Central memory CD4-positive, alpha-beta T cell (primary cell): Measurements from ENCODE around the gene JCHAIN.
"Not testable (repeated sequence)": the region's sequence is repeated elsewhere in the genome, so short reads cannot be mapped to it uniquely, and the experiment has no call there.

Source experiments
- DNase-seq: peaks from one replicate; pipeline ENCODE4 v3.0.0; 2022
- total RNA-seq, 3 experiments: gene quantifications; one replicate each; lab custom pipeline; 2026; lab: John Stamatoyannopoulos, UW

The JCHAIN gene
- 0 to 0.19 (median 0.16) reads per million in 3 experiments for total RNA-seq

DNA sequence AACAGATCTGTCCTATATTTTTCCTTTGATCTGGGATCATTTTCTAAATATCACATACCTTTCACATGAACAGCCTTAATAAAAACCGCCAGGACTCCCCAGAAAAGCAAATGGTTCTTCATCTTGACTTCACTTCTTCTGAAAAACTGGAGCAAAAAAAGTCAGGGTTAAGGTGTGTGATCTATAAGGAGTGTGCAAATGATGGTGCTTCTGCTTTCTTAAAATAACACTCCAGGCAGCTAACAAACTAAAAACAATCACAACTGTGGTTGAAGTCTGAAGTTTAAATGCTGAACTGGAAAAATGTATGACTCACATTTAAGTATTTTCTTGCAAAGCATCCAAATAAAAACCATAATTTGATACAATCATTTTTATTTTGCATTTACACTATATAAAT is at the start of gene JCHAIN:
TSS of gene JCHAIN (minus strand) at position 140 of the 400 bp plus-strand sequence. CDS start at position 122, 18 bp downstream.
- no peak for DNase-seq

DNA sequence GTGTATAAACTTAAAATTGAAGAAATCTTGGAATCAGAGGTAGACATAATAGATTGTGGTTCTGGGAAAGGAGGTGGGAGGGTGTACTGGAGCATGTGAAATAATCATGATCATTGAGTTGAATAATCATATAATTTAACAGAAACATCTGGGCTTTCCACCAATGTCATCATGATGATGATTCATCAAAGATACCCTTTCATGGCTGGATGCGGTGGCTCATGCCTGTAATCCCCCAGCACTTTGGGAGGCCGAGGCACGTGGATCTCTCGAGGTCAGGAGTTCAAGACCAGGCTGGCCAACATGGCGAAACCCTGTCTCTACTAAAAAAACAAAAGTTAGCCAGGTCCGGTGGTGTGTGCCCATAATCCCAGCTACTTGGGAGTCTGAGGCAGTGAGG is 48.8 kb upstream of the JCHAIN start:
- DNase-seq: no peak

DNA sequence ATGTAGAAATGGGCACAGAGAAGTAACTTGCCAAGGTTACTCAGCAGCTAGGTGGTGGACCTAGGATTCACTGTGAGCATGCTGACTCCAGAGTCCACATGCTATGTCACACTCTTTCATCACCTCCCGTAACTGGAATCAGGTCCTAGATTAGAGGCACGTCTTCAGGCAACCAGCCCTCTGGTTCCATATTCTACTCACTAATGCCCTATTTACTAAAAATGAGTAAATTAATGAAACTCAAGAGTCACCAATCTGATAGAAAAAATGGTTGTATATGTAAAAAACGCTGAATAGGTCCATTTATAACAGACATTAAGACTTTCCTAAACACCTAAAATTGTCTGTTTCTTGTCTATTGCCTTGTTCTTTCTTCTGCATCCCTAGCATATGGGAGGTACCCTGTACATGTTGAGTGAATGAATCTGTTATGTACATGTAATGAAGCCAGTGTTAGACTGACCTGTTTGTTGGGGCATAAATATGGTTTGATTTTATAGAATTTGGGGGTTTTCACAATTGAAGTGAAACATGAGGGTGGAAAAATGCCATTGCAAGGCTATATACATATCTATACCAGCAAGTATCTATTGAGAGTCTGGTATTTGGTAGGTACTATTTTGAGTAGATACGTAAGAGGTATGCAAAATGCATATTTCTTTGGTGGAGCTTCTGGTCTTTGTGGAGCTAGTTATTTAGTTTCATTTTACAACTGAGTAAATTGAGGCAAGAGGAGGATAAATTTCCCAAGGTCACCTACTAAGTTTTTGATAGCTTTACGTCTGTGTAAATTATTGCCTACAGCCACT is 48.0 kb upstream of the JCHAIN start:
- no peak for DNase-seq

DNA sequence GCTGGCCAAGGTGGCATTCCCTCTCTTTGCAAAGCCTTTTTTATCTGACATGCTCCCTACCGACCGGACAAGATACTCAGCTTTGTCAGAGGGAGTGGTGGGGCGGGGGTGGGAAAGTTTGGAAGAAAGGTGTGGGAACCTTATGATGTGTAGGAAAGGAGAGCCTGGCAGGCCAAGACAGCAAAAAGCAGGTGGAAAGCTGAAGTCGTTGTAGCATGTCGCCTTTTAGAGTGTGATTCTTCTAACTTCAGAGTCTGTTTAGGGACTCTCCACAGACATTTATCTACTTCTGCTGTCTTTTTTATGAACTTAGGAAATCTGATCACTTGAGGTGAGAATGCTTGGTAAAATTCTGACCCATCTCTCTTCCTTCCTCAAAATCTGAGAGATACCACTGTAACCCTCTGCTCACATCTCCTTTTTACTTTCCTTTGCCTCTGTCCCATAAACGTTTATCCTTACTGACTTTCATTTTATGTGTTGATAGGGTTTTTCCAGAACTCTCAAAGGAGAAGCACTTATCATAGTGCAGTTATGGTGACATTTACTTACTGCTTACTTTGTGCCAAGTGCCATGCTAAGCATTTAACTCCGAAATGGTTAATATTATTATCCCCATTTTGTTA is 47.3 kb upstream of the JCHAIN start:
- no peak for DNase-seq

DNA sequence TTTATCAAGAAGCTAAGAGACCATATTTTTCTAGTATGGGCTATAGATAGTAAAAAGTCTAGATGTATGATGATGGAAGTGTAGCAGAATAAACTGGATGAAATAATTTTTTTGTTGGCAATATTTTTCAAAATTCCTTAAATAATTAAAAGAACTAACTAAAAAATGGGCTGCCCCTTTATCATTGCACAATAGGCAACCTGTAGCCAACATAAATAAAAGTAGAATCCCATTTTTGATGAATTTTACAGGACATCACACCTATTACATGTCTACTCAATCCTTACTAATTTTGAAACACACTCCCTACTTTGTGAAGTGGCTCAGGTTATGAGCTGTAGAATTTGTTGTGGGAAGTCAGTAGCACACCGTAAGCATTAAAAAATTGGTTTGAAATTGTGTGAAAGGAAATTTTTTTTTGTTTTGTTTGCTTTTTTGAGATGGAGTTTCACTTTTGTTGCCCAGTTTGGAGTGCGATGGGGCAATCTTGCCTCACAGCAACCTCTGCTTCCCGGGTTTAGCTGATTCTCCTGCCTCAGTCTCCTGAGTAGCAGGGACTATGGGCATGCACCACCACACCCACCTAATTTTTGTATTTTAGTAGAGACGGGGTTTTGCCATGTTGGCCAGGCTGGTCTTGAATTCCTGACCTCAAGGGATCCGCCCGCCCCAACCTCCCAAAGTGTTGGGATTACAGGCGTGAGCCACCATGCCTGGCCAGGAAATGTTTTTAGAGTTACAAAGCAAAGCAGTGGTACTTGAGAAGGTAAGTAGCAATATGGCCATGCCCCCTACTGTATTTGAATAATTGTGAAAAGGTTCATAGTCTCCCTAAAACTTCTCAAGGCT is 46.5 kb upstream of the JCHAIN start:
- DNase-seq: no peak

DNA sequence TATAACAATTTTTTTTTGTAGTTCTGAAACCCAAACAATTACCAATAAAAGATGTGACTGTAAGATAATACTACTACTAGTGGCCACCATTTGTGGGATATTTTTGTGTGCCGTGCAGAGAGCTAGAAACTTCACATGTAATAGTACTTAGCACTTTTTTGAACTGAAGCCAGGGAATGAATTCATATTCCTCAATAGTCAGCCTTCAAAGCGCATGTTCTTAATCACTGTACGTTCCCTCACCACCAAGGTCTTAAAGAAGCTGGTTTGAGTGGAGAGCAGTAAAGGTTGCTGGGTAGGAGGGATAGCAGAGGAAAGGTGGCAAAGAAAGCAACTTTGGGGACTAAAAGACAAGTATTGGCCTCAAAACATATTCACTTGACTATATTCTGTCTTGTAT is 45.8 kb upstream of the JCHAIN start:
- no peak for DNase-seq

DNA sequence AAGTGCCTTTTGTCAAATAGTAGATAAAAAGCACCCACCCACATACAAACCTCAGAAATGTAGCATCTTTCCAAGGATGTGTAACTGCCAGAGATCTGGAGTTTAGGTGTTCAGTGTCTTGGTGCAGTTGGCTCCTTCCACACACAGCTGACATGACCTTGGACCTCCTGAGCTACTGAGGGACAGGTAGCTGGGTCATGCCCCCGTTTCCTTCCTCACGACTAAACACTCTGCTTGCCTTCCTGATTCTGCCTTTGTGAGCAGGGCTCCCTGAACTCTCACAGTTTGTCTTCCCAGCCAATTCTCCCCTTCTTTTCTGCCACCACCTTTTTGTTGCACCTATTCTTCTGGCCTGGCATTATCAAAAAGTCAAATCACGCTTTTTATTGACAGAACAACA is 45.3 kb upstream of the JCHAIN start:
- no peak for DNase-seq

DNA sequence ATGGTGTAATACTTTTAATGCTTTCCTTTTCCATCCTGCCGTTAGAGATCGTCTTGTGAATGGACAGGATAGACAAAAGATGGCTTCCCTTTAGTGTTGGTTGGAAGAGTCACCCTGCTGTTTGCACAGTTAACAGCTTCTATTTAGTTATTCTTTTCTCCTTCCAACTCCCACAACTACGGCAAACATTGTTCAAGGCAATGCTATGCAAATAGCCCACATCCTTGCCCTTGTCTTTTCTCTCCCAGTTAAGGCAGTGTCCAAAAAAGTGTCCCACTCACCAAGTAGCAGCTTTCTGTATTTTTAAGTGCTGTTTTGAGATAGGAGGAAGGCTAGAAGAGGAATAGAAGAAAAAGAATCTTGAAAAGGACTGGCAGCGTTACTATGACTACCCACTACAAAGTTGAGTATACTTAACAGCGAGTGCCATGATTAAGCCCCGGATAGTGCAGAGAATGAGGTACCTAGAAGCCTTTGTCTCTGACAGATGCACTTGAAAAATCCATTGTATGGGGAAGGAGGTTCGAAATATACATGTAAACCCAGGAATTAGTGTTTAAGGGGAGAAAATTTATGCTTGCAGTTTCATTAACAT is 43.4 kb upstream of the JCHAIN start:
- DNase-seq: no peak

DNA sequence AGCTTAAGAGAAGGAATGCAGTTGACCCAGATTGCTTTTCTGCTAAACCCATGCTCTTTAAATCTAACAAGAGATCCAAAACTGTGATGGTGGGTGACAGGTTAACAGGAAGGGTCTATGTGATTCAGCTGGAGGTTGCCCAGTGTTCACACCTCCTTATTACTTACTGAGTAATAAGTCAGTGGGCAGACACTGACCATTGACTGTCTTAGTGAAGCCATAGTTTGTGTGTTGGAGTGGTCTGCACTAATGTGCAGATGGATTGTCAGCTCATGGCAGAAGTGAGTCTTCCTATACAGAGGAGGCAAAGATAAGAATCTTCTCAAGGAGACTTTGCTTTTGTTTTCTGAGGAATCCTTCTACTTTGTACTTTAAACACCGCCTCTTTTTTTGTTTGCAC is 40.2 kb upstream of the JCHAIN start:
- no peak for DNase-seq

DNA sequence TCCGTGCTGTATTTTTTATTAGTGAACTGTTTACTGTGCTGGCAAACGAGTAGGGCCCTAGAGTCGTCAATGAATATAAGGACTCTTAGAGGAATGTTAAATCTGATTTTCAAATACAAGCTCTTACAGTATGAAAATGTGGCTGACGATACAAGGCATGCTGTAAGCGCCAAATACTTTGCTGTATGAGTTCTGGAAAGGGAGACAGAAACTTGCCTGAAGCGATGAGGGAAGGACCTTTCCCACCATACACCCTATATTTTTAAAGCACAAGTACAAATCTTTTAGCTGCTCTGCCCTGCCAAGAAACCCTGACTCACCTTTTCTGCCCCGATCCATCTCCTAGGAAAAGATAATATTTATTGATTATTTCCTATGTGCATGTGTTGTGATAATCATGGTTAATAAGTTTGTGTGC is 39.7 kb upstream of the JCHAIN start:
- no peak for DNase-seq

DNA sequence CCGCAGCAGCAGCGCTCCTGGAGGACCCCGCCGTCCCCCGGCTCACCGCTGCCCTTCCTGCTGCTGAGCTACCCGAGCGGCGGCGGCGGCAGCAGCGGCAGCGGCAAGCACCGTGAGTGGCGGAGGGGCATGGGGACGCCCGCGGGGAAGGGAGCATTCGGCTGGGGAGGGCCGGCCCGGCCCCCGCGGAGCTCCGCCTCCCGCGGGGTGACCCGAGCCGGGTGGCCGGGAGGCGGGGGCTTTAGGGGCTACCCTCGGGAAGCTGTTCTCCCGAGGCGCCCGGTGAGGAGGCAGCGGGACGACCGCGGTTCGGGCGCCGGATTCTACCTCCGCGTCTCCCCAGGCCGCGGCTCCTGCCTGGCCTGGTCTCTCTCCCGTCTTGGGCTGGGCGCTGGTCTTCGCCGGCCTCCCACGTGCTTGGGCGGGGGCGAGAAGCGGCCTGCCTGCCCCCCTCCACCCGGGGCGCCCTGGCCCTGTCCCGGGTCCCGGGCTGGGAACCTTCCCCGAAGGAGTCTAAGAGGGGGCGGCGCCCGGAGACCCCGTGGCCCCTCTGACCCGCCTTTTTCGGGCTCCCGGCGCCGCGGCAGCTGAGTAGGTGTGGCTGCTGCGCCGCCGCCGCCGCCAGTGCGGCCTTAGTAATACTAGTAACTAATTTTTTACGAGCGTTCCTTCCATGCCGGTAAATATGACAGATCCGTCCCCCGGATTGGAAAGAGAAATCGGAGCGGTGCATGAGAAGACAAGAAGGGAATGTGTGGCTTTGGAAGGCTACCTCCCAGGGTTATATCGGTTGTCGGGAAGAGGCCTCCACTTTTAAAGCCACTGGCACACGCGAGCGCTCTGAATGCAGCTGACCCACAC is 39.1 kb upstream of the JCHAIN start:
- DNase-seq: peak; percentile 72

DNA sequence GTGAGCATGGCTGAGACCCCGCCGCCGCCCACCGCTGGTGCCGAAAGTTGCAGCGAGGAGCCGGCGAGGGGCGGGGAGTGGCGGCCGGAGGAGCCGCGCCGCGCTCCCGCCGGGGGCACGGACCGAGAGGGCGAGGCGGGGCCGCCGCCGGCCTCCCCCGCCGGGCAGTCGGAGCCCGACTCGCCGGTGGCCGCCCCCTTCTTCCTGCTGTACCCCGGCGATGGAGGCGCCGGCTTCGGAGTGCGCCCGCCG is 38.5 kb upstream of the JCHAIN start:
- DNase-seq: no peak

DNA sequence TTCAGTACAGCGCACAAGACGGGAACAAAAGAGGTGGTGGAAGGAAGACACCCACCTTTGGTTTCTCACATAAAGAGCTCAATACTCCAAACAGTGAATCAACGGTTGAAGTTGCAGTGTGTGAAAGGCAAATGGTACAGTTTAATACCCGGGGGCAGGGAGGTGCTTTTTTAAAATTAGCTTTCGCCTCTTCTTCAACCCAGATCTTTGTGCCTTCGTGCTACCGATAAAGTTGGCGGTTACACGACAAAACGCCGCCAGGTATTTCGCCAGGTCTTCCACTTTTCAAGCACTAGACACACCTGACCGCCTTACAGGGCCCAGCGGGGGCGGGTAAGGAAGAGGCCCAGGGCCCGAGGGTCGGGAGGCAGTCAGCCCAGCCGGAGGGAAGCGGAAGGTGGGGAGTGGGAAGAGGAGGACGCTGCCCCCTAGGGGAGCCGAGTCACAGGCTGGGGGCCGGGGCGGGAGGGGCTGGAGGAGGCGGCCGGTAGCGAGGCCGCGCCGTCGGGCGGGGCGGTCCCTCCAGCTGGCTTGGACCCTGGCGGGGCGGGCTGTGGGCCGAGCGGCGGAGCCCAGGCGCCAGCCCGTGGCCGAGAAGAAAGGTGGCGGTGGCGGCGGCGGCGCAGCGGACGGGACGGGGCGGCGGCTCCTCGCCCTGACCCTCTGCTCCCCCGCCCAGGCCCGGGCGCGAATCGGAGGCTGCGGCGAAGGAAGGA is 38.1 kb upstream of the JCHAIN start:
- DNase-seq: peak; percentile 53

DNA sequence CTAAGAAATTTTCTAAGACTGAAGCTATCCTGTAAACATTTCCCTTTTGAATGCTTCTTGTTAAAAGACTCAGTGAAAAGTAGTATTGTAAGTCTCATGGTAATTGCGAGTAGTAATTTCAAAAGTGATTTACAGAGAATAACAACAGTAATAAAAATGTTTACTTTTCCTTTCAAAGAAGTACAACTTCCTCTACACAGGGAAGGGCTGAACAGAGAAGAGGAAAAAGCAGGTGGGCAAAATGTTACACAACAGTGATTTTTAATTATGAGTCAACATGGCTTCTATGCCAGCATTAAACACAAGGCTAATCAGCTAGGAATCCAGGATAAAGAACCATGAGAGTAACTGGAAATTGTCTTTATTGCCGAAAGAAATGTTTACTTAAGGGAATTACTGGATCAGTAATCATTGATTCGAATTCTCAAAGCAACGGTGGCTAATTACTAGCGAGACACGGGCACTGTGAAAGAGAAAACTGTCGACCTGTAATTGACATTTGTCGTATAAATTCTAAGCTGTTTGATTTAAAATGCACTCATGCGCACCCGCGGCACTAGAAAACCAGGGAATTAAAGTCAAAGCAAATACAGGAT is 37.4 kb upstream of the JCHAIN start:
- DNase-seq: peak; percentile 17

DNA sequence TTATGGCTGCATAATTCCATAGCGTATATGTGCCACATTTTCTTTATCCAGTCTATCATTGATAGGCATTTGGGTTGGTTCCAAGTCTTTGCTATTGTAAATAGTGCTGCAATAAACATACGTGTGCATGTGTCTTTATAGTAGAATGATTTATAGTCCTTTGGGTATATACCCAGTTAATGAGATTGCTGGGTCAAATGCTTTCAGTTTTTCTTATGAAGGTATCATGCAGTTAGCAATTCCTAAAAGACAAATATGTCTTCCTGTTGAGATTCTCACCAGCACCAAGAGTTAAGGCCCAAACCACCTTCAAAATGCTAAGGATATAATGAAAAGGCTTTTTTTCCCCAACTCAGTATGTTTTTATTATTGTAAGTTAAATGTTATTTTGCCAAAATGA is 36.3 kb upstream of the JCHAIN start:
- not testable (repeated sequence) for DNase-seq

DNA sequence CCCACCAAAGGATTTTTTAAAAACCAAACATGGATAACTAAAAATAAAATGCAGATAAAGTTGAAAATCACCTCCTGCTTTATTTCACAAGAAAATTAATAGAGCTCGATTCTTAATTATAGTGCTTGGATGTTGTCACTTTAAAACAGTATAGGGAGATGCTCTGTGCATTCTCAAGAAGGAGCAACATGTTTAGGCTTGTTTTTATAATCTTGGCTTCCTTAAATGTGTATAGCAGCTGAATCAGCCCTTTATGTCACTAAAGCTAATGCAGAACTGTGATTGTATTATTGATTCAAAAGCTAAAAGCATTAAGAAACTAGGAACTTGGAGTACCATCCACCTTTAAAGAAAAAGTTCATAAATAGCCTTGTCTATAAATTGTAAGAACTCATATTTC is 35.0 kb upstream of the JCHAIN start:
- no peak for DNase-seq

DNA sequence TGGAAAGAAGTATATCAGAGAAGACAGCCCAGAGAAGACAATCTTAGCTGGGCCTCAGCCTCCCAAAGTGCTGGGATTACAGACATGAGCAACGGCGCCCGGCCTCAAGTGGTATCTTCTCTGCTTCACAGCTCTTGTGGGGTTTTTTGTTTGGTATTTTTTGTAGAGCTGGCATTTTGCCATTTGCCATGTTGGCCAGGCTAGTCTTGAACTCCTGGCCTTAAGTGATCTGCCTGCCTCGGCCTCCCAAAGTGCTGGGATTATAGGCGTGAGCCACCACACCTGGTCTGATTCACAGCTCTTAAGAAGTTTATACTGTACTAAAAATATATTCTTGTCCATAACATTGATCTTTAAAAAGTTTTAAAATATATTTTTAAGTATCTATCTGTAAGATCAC is 34.4 kb upstream of the JCHAIN start:
- DNase-seq: no peak

DNA sequence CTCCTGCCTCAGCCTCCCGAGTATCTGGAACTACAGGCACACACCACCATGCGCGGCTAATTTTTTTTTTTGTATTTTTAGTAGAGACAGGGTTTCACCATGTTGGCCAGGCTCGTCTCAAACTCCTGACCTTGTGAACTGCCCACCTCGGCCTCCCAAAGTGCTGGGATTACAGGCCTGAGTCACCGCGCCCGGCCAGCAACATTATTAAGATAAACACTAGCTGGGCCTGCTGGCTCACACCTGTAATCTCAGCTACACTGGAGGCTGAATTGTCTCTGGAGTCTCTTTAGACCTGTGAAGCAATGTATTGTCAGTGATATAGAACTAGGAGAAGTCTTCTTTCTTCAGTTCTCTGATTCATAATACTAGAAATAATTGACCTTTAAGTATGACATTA is 32.1 kb upstream of the JCHAIN start:
- DNase-seq: not testable (repeated sequence)

DNA sequence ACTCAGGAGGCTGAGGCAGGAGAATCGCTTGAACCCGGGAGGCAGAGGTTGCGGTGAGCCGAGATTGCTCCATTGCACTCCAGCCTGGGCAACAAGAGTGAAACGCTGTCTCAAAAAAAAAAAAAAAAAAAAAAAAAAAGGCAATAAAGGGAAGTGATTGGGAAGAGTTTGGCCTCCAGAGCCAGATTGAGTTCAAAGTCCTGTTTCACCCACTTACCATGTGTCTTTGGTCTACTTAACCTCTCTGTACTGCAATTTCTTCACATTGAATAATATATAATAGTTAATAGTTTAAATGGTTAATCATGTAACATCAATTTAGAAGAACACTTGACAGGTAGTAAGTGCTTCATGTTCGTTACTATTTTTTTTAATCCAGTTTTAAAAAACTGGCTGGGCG is 28.3 kb upstream of the JCHAIN start:
- not testable (repeated sequence) for DNase-seq

DNA sequence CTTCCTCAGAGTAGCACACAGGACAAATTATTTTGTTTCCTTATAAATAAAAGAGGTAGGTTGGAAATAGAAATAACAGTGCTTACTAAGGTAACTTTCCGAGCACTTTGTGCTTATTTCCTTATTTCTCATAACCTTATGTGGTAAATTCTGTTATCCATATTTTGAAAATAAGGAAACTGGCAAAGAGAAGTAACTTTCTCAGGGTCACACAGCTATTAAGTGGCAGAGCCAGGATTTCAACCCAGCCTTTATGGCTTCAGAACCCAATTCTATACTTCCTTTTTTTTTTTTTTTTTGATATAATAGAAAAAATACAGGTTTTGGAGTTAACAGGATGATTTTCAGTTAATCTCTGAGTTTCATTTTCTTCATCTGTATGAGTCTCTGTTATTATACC is 25.4 kb upstream of the JCHAIN start:
- DNase-seq: no peak

DNA sequence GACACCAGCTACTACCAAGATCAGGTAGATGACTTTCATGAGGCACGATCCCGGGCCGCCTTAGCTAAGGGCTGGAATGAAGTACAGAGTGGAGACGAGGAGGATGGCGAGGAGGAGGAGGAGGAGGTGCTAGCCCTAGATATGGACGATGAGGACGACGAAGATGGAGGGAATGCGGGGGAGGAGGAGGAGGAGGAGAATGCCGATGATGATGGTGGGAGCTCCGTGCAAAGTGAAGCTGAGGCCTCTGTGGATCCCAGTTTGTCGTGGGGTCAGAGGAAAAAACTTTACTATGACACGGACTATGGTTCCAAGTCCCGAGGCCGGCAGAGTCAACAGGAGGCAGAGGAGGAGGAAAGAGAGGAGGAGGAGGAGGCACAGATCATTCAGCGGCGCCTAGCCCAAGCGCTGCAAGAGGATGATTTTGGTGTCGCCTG is 22.5 kb upstream of the JCHAIN start:
- no peak for DNase-seq
